NCI-H446 (cell line): ENCODE measurements around the gene GHITM.
"Not testable (repeated sequence)": the region's sequence is repeated elsewhere in the genome, so short reads cannot be mapped to it uniquely, and the experiment has no call there.

ENCODE experiments used
- DNase-seq, 2 experiments: peaks; one replicate each; lab custom pipeline; 2025; lab: John Stamatoyannopoulos, UW

GHITM gene

GRCh38 chr10:84176351-84176750 lies 37.0 kb downstream of the GHITM start:
- DNase-seq: no peak

- no peak for DNase-seq
These were observed 37.6 kb downstream of the GHITM start for GRCh38 chr10:84176836-84177474.

- DNase-seq: no peak
These were observed 38.3 kb downstream of the GHITM start for GRCh38 chr10:84177541-84178141.

- DNase-seq: no peak
These were observed 38.9 kb downstream of the GHITM start for GRCh38 chr10:84178160-84178609.

- DNase-seq: peak; percentile 83 to 96
These were observed 39.9 kb downstream of the GHITM start for GRCh38 chr10:84179059-84179710.

GRCh38 chr10:84180386-84180785 lies 41.1 kb downstream of the GHITM start:
- DNase-seq: not testable (repeated sequence)

GRCh38 chr10:84181631-84182030 lies 42.3 kb downstream of the GHITM start:
- no peak for DNase-seq

GRCh38 chr10:84184517-84184916 lies 45.2 kb downstream of the GHITM start:
- DNase-seq: no peak

- no peak for DNase-seq
These were observed 46.3 kb downstream of the GHITM start for GRCh38 chr10:84185526-84186175.

GRCh38 chr10:84188815-84189214 lies 49.5 kb downstream of the GHITM start:
- DNase-seq: no peak

- DNase-seq: no peak
These were observed 51.3 kb downstream of the GHITM start for GRCh38 chr10:84190621-84191020.

GRCh38 chr10:84191106-84191505 lies 51.8 kb downstream of the GHITM start:
- no peak for DNase-seq

GRCh38 chr10:84193327-84193726 lies 54.0 kb downstream of the GHITM start:
- DNase-seq: no peak

- DNase-seq: no peak
These were observed 54.6 kb downstream of the GHITM start for GRCh38 chr10:84193846-84194423.

- DNase-seq: no peak
These were observed 55.2 kb downstream of the GHITM start, which contains the start of gene CDHR1 for GRCh38 chr10:84194424-84195043. Gene CDHR1, plus strand, starts transcription at chr10:84194537. Its CDS starts 224 bp downstream, at chr10:84194761.

GRCh38 chr10:84195044-84195830 lies 55.9 kb downstream of the GHITM start:
- DNase-seq: no peak

GRCh38 chr10:84196083-84196482 lies 56.8 kb downstream of the GHITM start:
- peak in 1 of 2 experiments; percentile 47 for DNase-seq

GRCh38 chr10:84196941-84197340 lies 57.6 kb downstream of the GHITM start:
- peak in 1 of 2 experiments; percentile 10 for DNase-seq

GRCh38 chr10:84197643-84198042 lies 58.3 kb downstream of the GHITM start:
- no peak for DNase-seq

GRCh38 chr10:84198206-84198915 lies 59.1 kb downstream of the GHITM start:
- DNase-seq: peak in 1 of 2 experiments; percentile 21
